COLO829 (cell line): ENCODE data around the gene CFAP54.
"Not testable (repeated sequence)": the region's sequence is repeated elsewhere in the genome, so short reads cannot be mapped to it uniquely, and the experiment has no call there.

Source experiments
- DNase-seq: peaks from one replicate; pipeline ENCODE4 v3.0.0; 2012; ENCODE audit warnings: low spot score

CFAP54 gene

GRCh38 chr12:96513166-96513565, 23.8 kb downstream of the CFAP54 start:
- DNase-seq: no peak

GRCh38 chr12:96513681-96514080, 24.3 kb downstream of the CFAP54 start:
- DNase-seq: no peak

- no peak for DNase-seq
Observed at GRCh38 chr12:96514328-96514727, 25.0 kb downstream of the CFAP54 start.

GRCh38 chr12:96516472-96517430, 27.4 kb downstream of the CFAP54 start:
- peak; percentile 53 for DNase-seq

DNA sequence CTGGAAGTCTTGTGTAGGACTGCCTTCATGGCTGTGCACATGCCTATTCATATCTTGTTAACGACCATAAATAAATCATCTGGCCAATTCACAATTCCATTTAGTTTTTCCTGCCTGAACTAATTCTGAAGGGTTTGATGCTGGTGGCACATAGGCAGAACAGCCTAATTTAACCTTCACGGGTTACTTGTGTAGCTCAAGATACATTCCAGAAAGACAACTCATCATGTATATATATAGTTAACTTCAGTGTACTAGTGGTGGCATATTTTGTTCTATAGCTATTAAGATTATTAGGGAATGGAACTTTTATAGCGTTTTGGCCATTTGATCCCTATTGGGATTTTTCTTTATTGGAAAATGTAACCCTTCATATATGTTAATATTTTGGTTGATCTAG, 31.4 kb downstream of the CFAP54 start:
- DNase-seq: no peak

DNA sequence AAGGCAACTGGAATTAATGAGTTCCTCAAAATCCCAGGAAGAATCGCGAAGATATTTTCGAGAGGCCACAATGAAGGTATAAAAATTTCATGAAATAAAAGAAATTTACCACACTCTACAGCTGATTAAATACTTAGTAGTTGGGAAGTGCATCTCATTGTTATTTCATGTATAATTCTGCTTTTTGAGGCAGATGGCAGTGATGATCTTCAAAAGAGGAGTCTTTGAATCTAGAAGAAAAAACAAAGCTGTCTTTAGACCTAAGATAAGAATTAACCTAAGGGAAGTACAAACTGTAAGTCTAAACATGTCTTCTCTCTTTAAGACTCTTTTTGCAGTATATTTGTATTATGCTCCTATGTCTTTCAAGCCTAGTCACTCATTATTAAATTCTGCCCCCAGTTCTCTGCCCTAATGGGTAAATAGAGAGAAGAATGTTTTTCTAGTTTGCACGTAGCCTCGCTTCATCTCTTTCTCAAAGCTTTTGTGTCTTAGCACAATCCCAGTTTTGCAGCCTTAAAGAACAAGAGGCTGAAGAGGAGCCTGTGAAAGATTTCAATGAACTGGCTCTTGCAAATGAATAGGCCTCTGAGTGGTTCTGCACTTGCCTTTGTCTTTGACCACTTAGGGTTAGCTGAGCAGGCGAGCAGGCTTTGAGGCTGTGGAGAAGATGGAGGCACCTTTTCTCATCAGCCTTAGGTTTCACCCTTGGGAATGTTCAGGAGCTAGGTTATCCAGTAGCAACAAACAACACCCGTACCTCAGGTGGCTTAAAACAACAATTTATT, 32.7 kb downstream of the CFAP54 start:
- DNase-seq: no peak

- no peak for DNase-seq
Observed at GRCh38 chr12:96522690-96523089, 33.3 kb downstream of the CFAP54 start.

DNA sequence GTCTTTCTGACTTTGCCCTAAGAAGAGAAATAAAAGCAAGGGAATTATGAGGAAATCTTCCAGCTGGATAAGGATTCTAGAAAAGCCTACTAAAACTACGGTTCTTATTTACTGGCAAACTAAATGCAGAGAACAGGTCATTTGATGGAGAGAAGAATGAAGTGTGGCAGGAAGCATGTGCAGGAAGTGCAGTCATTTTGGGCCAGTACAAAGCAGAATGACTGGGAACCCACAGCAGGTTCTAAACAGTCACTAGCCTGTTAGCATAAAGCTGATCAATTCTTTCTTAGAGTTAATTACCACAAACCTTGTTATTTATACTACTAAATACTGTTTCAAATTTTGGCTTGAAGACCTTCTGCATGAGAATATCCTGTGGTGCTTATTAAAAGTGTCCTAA, 36.7 kb downstream of the CFAP54 start:
- no peak for DNase-seq

GRCh38 chr12:96529912-96530311, 40.5 kb downstream of the CFAP54 start:
- DNase-seq: no peak

GRCh38 chr12:96534339-96534738, 45.0 kb downstream of the CFAP54 start:
- no peak for DNase-seq

GRCh38 chr12:96548384-96548783, 59.0 kb downstream of the CFAP54 start:
- no peak for DNase-seq

- DNase-seq: no peak
Observed at GRCh38 chr12:96549341-96549740, 60.0 kb downstream of the CFAP54 start.

DNA sequence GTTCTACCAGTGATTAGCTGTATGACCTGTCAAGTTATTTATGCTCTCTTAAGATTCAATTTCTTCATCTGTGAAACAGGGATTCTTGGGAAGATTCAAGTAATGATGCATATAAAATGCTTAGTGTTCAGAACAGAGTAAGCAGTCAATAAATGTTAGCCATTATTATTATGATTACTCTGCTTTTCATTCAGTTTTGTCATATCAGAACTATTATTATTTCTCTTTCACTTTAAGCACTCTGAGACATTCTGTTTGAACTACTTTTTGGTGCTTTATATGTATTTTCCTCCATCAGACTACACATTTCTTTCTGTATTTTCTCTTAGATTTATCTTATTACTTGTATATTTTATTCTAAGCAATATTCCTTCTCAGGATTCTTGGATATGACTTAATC, 81.2 kb downstream of the CFAP54 start:
- no peak for DNase-seq

DNA sequence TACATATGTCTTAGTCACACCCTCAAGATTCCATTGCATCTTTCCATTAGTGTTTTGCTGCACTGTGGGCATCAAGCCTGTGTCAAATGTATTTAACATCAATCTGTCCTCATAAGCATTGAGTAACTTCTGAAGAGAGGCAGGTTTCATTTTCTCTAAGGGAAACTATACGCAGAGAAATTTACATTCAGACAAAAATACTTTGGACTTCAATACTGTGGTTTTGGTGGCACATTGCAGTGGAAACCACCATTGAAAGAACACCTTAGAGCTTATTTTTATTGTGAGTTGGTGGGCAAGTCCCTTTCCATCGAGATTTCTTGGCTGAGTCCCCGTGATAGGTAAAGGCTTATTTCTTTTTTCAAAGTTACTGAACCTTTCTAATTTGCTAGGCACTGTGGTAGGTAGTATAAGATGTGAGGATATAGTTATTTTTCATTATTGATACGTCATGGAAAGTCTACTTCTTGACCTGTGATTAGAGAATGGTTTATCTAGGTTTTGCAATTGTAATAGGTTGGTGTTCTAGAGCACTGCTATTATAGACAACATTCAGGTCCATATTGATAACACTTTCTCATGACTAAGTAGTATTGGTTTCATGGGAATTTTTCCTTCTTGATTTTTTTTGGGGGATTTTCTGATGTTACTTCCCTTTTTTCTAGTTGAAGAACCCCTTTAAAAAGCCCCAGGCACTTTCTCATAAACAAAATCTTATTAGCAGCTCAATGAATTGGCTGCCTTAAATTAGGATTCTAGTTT, 81.9 kb downstream of the CFAP54 start:
- DNase-seq: no peak

- DNase-seq: peak; percentile 57
Observed at GRCh38 chr12:96578526-96579125, 89.2 kb downstream of the CFAP54 start.

GRCh38 chr12:96585977-96586376, 96.6 kb downstream of the CFAP54 start:
- no peak for DNase-seq

DNA sequence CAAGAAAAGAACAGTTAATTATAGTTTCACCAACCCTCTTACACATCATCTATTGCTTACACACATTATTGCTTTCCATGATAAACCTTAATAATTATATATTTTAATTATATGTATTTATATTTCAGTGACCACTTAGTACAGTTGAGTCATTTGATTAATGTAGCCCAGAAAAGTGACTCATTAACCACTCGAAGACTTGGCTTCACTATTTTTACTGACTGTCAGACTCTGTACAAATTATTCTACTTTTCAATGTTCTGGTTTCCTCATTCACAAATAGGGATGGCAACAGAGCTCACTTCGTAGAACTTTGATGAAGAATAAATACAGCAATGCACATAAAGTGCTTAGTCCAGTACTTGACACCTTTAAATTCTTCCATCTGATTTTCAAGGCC, 98.3 kb downstream of the CFAP54 start:
- DNase-seq: no peak

DNA sequence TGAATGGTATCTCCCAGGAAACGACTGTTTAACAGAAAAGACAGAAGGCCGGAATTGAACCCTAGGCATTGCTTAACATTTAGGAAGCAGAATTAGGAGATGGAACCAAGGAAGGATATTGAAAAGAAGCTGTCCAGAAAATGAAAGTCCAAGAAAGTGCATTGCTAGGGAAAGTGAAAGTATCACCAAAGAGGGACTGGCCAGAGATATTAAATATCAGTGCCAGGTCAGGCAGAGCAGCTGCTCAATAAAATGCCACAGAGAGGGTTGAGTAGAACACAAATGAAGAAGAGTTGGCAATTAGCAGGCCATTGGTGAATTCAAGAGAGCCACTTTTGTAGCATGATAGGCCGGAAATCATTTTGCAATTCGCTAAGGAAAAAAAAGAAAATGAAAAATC, 101.6 kb downstream of the CFAP54 start:
- no peak for DNase-seq

- DNase-seq: not testable (repeated sequence)
Observed at GRCh38 chr12:96604374-96604773, 115.0 kb downstream of the CFAP54 start.

DNA sequence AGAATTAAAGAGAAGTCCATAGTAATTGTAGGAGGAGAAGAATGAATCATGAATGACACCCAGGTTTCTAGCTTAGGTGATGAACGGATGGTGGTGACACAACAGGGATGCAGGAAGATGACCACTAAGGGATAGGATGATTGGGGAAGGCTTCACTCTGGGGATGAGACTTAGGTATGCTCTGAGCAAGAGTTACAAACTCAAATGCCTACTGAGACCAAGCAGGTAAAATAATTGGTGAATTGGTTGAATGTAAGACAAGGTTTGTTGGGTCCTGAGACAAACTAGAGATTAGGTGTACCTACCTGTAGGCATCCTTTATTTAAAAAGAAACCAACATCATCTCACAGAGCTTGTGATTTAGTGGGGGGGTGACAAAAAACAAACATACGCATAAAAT, 116.3 kb downstream of the CFAP54 start:
- DNase-seq: no peak

DNA sequence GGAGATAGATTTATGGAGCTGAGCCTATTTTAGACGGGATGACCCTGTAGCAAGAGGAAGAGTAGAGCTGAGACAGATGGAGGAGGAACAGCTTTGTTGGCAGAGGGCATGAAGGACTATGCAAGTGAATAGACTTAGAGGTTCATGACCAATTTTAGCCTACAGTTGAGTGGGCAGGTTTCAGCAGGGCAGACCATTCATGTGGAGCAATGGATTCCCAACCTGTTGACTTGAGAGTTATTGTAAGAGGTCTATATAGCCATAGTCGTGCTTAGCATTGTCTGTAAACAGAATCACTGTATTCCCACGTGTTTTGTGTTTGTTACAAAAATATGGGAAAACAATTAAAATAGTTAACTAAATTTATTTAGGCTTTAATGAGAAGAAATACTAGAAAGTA, 116.8 kb downstream of the CFAP54 start:
- no peak for DNase-seq

GRCh38 chr12:96606644-96607043, 117.3 kb downstream of the CFAP54 start:
- peak; percentile 28 for DNase-seq
